Endometrium (tissue), 2 donors: ENCODE data around the gene BEAN1.

Experiments used
- FAIRE-seq: peaks from 2 replicates; lab custom pipeline; 2012; peaks lifted over from hg19 to GRCh38; lab: Jason Lieb, UNC
- donor health status: control.
- donor health status: control.

Gene BEAN1

DNA sequence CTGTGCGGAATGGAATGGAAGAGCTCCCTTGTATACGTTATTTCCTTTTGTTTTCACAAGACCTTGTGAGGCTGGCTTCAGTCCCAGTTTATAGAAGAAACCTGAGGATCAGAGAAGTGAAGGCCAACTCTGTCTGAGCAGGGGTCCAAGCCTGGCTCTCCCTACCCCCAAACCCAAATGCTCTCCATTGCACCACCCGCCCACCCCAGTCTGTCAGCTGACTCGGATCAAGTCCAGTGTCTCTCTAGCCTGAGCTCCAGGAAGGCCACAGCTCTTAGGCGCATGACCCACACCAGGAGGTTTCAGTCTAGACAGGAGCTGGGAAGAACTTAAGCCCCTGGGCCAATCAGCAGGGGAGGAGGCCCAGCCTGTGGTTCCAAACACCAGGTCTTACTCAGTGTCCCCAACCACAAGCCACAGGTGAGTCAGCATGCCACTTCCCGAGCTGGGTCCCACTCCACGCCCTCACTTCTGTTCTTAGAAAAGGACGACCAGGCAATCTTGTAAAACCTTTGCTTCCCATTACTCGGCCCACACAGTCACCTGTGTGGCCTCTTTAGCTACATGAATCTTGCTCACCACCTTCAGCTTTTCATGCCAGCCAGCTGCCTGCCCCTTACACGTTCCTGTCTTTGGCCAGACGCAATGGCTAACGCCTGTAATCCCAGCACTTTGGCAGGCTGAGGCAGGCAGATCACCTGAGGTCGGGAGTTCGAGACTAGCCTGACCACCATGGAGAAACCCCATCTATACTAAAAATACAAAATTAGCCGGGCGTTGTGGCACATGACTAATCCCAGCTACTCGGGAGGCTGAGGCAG, 95.1 kb downstream of the BEAN1 start:
- no peak for FAIRE-seq

DNA sequence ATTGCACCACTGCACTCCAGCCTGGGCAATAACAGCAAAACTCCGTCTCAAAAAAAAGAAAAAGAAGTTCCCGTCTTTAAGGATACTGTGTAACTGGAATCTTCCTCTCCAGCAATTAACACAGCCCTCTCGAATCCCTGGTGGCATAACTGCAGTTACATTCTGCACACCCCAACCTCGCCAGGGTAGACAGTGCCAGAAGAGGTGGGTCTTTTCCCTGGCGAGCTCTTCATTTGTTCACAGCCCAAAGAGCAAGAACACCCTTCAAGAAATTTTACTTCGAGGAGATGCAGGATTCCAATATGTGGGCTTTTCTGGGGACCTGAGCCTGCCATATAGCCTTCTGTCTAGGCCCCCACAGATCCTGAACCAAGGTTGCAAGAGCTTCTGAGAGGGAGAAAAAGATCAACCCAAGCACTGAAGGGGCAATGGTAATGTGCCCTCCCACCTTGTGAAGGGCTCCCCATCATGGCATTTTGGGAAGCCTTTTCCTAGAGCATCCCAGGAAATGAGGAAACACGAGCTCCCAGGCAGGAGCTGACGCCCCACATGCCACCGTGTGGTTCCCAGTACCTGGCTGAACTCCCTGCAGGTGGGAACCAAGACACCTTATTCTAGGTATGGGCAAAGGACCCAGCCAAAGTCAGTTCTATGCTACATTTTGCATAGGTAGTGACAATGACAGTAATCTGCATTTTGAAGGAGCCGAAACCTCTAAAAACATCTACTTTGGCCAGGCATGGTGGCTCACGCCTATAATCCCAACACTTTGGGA, 95.9 kb downstream of the BEAN1 start:
- FAIRE-seq, result no peak

DNA sequence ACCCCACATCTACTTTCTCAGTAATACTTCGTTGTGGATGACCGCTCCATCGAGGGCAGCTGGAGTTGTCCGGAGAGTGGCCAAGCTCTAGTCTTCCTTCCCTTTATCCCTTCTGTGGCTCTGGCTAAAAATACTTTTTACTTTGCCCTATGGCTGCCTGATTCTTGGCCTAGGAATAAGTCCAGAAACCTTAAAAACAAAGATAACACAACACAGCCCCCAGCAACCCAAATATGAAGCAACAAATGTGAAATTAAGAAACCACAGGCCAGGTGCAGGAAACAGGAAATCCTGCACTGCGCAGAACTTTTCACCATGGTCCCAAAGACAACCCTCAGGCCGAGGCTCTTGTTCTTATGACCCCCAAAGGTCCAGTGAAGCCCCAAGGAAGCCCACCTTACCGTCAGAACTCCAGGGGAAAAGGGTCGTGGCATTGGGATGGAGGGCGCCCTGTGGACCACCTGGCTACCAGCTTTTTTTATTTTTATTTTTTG, 96.8 kb downstream of the BEAN1 start:
- no peak for FAIRE-seq

DNA sequence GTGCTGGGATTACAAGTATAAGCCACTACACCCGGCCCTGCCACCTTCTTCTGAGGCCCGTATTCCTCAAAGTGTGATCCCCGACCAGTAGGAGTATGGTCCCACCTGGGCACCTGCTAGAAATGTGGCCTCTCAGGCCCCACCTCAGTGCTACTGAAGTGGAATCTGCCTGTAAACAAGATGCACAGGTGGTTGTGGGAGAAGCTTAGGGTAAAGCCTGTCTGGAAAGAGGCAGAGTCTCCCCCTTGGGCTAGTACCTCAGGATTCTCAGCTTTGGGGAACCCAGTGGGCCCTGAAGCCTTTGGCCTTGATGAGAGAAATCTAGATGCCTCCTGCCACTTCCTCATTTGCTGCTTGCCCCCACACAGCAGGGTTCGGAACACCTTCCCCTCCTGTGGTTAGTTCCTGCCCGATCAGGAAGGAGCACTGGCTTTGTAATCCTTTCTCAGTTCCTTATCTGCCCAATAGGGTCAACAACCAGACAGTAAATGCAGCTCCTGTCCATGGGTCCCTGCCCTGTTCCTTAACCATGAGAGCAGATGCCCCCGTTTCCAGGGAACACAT, 97.6 kb downstream of the BEAN1 start:
- no peak for FAIRE-seq

DNA sequence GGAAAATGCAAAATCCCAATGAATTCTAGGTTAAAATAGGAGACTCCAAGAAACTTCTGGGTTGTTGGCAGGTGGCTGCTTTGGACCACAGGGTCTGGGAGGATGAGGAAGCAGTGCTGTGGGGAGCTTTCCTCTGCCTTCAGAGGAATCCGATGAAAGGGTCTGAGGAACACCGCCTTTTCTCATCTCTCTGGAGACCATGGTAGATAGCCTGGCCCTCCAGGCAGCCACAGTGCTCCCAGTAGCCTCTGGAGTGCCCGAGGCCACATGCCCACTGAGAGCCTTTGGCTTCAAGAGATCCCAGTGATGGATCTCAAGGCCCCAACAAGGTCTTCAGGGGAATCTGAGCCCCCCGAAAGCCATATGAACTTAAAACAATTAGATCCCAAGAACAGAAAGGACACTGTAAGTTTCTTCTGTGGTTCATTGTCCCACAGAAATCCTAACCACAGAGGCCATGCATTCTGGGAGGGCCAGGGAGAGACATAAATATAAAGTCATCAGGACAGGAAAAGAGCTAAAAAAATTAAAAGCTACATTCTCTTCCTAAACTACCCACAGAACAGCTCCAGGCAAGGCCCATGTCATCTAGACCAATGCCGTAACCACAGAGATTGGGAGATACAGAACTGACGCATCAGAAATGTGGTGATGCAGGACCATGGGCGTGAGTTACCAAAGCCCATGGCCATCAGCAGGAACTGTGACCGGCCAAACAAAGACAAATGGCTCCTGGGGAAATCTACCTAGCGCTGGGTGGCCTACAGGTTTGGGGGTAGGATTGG, 98.5 kb downstream of the BEAN1 start:
- FAIRE-seq, result no peak

DNA sequence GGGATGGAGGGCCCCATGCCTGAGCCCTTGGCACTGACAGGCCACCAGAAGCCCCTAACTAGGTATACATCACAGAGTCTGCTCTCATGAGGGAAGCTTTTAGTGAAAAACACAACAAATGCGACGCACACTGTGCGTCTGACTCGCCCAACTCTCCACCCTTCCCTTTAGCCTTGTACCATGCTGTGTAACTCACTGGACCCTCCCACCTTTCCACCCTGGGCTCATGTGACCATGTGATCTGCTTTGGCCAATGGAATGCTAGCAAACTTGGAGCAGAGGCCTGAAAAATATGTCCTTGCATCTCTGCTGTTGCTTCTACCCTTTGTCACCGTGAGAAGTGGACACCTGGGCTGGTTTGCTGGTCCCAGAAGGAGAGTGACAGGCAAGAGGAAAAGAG, 101.2 kb downstream of the BEAN1 start:
- FAIRE-seq, result no peak

DNA sequence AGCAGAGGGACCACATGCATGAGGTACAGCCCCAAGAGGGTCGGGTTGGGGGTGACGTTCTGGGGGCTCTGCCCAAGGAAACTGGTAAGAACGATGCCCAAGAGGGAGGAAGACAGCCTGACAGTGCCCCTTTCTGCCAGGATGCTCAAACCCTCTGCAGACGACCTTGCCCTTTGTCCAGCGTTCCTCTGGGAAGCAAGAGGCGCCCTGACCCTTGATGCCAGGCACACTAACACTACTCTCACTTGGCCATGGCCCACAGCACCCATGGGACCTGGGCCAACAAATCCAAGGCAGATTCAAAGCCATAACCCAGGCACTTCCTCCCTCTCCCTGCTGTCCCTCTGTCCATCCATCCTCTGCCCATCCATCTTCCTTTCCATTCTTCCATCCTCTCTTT, 102.4 kb downstream of the BEAN1 start:
- no peak for FAIRE-seq
